GM06990 (cell line): Measurements from ENCODE around the gene IGHMBP2.

Source experiments
- DNase-seq: peaks from one replicate; pipeline ENCODE4 v3.0.0-alpha.2; 2011; ENCODE audit not compliant: insufficient read length; ENCODE audit errors: extremely low read depth
- H3K27me3 ChIP-seq: replicated peaks from 2 replicates; pipeline ENCODE4 v1.6.0; 2011; ENCODE audit warnings: low read length; ENCODE audit not compliant: control insufficient read depth, insufficient read depth
- H3K36me3 ChIP-seq: 2 replicates; pipeline ENCODE4 v1.5.1; 2011; ENCODE audit warnings: low read length; ENCODE audit not compliant: control insufficient read depth, insufficient read depth
- H3K4me3 ChIP-seq: replicated peaks from 2 replicates; pipeline ENCODE4 v1.5.1; 2011; ENCODE audit warnings: low read depth, mild to moderate bottlenecking, control low read depth, low read length
- CTCF ChIP-seq: IDR thresholded peaks from 2 replicates; pipeline ENCODE4 v1.5.1; 2011; ENCODE audit warnings: low read length, control low read depth, mild to moderate bottlenecking, inconsistent platforms; ENCODE audit not compliant: insufficient read depth, poor library complexity, severe bottlenecking

The IGHMBP2 gene

GRCh38 chr11:68868221-68868835 lies 35.4 kb upstream of the IGHMBP2 start:
- DNase-seq, result no peak
- H3K27me3 ChIP-seq, result no peaks in the 10 kb centered on the region; the same call in 1 of the 2 replicates

GRCh38 chr11:68870470-68870869 lies 33.2 kb upstream of the IGHMBP2 start:
- no peak overlapping the region for H3K4me3 ChIP-seq
- no peak for TF ChIP-seq CTCF
- no peaks in the 10 kb centered on the region; the same call in 1 of the 2 replicates for H3K27me3 ChIP-seq
- H3K36me3 ChIP-seq, result no peaks in the 10 kb centered on the region
- DNase-seq, result no peak

More at GRCh38 chr11:68868221-68868835, 35.4 kb upstream of the IGHMBP2 start:
- H3K36me3 ChIP-seq, result no peaks in the 10 kb centered on the region
- no peak for TF ChIP-seq CTCF
- H3K4me3 ChIP-seq, result no peak overlapping the region

GRCh38 chr11:68872216-68873003 lies 31.3 kb upstream of the IGHMBP2 start:
- no peaks in the 10 kb centered on the region; the same call in 1 of the 2 replicates for H3K27me3 ChIP-seq
- no peaks in the 10 kb centered on the region for H3K36me3 ChIP-seq
- no peak for TF ChIP-seq CTCF
- DNase-seq, result no peak
- no peak overlapping the region for H3K4me3 ChIP-seq

- Histone ChIP-seq H3K27me3 (no peaks in the 10 kb centered on the region), H3K36me3 (no peaks in the 10 kb centered on the region), H3K4me3 (no peak overlapping the region)
- DNase-seq, result no peak
- TF ChIP-seq CTCF, result no peak
Measured at GRCh38 chr11:68878022-68878421, 25.7 kb upstream of the IGHMBP2 start.

GRCh38 chr11:68880851-68881250 lies 22.8 kb upstream of the IGHMBP2 start:
- no peak overlapping the region for H3K4me3 ChIP-seq
- H3K36me3 ChIP-seq, result no peaks in the 10 kb centered on the region
- no peaks in the 10 kb centered on the region for H3K27me3 ChIP-seq
- DNase-seq, result no peak
- TF ChIP-seq CTCF, result no peak
